A673 (cell line): ENCODE data around the gene CHRNG. TPM values are rescaled to one million over a fixed set of nuclear protein-coding genes. Genes with fewer than 3 reads are reported as not detected.

Source experiments
- BruUV-seq: library from RNA; stranded (reverse); fragments of 400-500 nt; replicated peaks from 2 replicates; lab custom pipeline; 2021; lab: Mats Ljungman, UMichigan
- CTCF ChIA-PET: fragments of 300-600 bp; sonication (Branson Sonifier 250); formaldehyde crosslinking; loops from one replicate; lab custom pipeline; 2022; ENCODE audit warnings: antibody characterized with exemption; lab: Charles Lee
- POLR2A ChIA-PET: fragments of 300-600 bp; sonication (Branson Sonifier 250); formaldehyde crosslinking; loops from one replicate; lab custom pipeline; 2022; ENCODE audit warnings: antibody characterized with exemption; ENCODE audit not compliant: low non-redundant PET; lab: Charles Lee
- DNase-seq: peaks from one replicate; pipeline ENCODE4 v3.0.0-alpha.2; 2015; ENCODE audit warnings: low spot score
- H3K27ac ChIP-seq: fragments of 200-600 bp; sonication (generic); 2 replicates; pipeline ENCODE4 v1.5.1; 2016; ENCODE audit warnings: mixed run types, low read depth, mild to moderate bottlenecking, mixed read lengths, antibody characterized with exemption, low read length; ENCODE audit not compliant: poor library complexity, severe bottlenecking
- H3K27me3 ChIP-seq: fragments of 200-600 bp; sonication (generic); replicated peaks from 2 replicates; pipeline ENCODE4 v1.6.1; 2017; ENCODE audit warnings: mixed run types, low read depth, mild to moderate bottlenecking, mixed read lengths, antibody characterized with exemption, low read length; ENCODE audit not compliant: insufficient read depth, poor library complexity
- H3K36me3 ChIP-seq: fragments of 200-600 bp; sonication (generic); 2 replicates; pipeline ENCODE4 v1.6.1; 2016; ENCODE audit warnings: mixed run types, mild to moderate bottlenecking, mixed read lengths, antibody characterized with exemption, low read length; ENCODE audit not compliant: insufficient read depth, poor library complexity, severe bottlenecking
- H3K4me1 ChIP-seq: fragments of 200-600 bp; sonication (generic); 2 replicates; pipeline ENCODE4 v1.6.1; 2017; ENCODE audit warnings: mixed run types, mild to moderate bottlenecking, mixed read lengths, antibody characterized with exemption, low read length; ENCODE audit not compliant: insufficient read depth, poor library complexity, severe bottlenecking
- H3K4me3 ChIP-seq: fragments of 200-600 bp; sonication (generic); 2 replicates; pipeline ENCODE4 v1.5.1; 2016; ENCODE audit warnings: low read depth, mixed run types, mild to moderate bottlenecking, mixed read lengths, low read length; ENCODE audit not compliant: poor library complexity, severe bottlenecking
- H3K9me3 ChIP-seq: fragments of 200-600 bp; sonication (generic); 2 replicates; pipeline ENCODE4 v1.6.1; 2016; ENCODE audit warnings: mixed run types, low read depth, mild to moderate bottlenecking, mixed read lengths, antibody characterized with exemption, low read length; ENCODE audit not compliant: poor library complexity, severe bottlenecking
- EZH2 ChIP-seq: fragments of 200-600 bp; sonication (generic); IDR thresholded peaks from 2 replicates; pipeline ENCODE4 v1.6.1; 2017; ENCODE audit warnings: borderline replicate concordance, low read depth, mild to moderate bottlenecking, mixed read lengths, antibody characterized with exemption, low read length; ENCODE audit not compliant: poor library complexity, severe bottlenecking
- intact Hi-C: fragments of 100-400 bp; cut with micrococcal nuclease; formaldehyde crosslinking; loops from one replicate; pipeline ENCODE4 v1.10.0; 2022; ENCODE audit not compliant: unreplicated experiment
- total RNA-seq: library from RNA; stranded (reverse); gene quantifications from 2 replicates; pipeline ENCODE4 v1.2.3, GENCODE V29; 2021
- TF ChIP-seq, protein P1 (sequence below): fragments of 300-800, 200-600 bp; sonication (generic); conservative IDR thresholded peaks from 2 replicates; pipeline ENCODE4 v1.5.1; 2017; ENCODE audit warnings: low read depth, mild to moderate bottlenecking, antibody characterized with exemption, low read length, moderate library complexity, mixed read lengths

Gene CHRNG
- total RNA-seq, 1 experiment from 2014 or later, result not detected

DNA sequence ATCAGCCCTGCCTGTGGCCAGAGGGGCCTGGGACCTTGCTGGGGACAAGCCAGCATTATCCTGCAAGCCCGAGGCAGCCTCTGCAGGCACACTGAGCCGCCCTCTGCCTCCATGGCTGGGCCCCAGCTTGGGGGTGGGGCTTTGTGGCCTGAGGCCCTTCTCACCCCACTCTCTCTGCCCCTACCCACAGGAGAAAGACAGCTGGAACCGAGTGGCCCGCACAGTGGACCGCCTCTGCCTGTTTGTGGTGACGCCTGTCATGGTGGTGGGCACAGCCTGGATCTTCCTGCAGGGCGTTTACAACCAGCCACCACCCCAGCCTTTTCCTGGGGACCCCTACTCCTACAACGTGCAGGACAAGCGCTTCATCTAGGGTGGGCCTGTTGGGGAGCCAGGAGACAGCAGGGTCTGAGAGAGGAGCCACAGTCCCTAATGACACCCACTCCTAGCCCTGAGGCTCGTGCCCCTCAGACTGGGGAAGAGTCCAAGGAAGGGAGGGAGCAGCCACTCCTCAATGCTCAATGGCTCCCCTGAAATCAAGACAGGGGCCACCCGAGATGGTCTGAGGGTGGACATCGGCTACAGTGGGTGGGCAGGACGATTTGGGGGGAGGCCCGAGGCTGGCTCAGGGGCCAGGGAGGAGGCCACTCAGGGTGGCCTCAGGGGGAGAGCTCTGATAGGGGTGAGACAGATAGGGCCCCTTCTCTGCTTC is 4.4 kb upstream of the CHRNG start:
- BruUV-seq, result no TSS peak
- Histone ChIP-seq H3K36me3 (no peaks in the 10 kb centered on the region), H3K27ac (no peak overlapping the region), H3K27me3 (no peaks in the 10 kb centered on the region), H3K4me1 (no peaks in the 10 kb centered on the region), H3K4me3 (no peak overlapping the region), H3K9me3 (no peaks in the 10 kb centered on the region)
- no peak for DNase-seq
- intact Hi-C loops, result no loop called here
- TF ChIP-seq, protein P1, sequence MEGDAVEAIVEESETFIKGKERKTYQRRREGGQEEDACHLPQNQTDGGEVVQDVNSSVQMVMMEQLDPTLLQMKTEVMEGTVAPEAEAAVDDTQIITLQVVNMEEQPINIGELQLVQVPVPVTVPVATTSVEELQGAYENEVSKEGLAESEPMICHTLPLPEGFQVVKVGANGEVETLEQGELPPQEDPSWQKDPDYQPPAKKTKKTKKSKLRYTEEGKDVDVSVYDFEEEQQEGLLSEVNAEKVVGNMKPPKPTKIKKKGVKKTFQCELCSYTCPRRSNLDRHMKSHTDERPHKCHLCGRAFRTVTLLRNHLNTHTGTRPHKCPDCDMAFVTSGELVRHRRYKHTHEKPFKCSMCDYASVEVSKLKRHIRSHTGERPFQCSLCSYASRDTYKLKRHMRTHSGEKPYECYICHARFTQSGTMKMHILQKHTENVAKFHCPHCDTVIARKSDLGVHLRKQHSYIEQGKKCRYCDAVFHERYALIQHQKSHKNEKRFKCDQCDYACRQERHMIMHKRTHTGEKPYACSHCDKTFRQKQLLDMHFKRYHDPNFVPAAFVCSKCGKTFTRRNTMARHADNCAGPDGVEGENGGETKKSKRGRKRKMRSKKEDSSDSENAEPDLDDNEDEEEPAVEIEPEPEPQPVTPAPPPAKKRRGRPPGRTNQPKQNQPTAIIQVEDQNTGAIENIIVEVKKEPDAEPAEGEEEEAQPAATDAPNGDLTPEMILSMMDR, result no peak
- TF ChIP-seq EZH2, result no peak
- CTCF ChIA-PET, result no interaction called here
- POLR2A ChIA-PET, result no interaction called here

- TF ChIP-seq, protein P1, result no peak
- no peak for TF ChIP-seq EZH2
- no peak overlapping the region for H3K27ac ChIP-seq
These were observed 3.5 kb upstream of the CHRNG start for GRCh38 chr2:232535761-232536530.

DNA sequence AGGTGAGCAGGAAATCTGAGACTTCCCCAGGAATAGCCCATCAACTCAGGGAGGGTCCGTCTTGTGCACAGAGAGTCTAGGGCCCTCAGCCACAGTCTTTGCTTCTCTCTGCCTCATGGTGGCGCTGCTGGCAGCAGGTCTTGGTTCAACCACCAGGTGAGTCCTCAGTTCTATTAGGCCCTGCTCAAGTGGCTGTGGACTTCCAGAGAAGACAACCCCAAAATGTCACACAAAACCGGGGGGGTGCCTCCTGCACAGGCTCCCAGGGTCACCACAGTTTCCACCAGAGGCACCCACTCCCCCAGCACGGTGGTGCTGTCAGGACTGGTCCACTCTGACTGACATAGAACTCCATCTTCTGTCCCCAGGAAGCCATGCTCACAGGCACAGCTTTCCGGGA is 2.4 kb upstream of the CHRNG start:
- Histone ChIP-seq H3K4me3 (no peak overlapping the region), H3K4me1 (no peaks in the 10 kb centered on the region), H3K27me3 (no peaks in the 10 kb centered on the region), H3K36me3 (no peaks in the 10 kb centered on the region), H3K9me3 (no peaks in the 10 kb centered on the region), H3K27ac (no peak overlapping the region)
- CTCF ChIA-PET, result no interaction called here
- intact Hi-C loops, result no loop called here
- DNase-seq, result no peak
- no TSS peak for BruUV-seq
- POLR2A ChIA-PET, result no interaction called here
- TF ChIP-seq EZH2, result no peak
- TF ChIP-seq, protein P1, result peak; percentile 51

More at GRCh38 chr2:232535761-232536530, 3.5 kb upstream of the CHRNG start:
- DNase-seq, result no peak
- Histone ChIP-seq H3K4me3 (no peak overlapping the region), H3K9me3 (no peaks in the 10 kb centered on the region), H3K27me3 (no peaks in the 10 kb centered on the region), H3K4me1 (no peaks in the 10 kb centered on the region), H3K36me3 (no peaks in the 10 kb centered on the region)
- ChIA-PET POLR2A (no interaction called here), CTCF (no interaction called here)
- intact Hi-C loops, result no loop called here
- no TSS peak for BruUV-seq
